Activated gamma-delta T cell treated with Interleukin-2 at 50 U/mL for 16 hours (primary cell): ENCODE results near the gene ZFP36.

Source experiments
- DNase-seq: peaks from one replicate; pipeline ENCODE4 v3.0.0-alpha.2; 2020

The ZFP36 gene

DNA sequence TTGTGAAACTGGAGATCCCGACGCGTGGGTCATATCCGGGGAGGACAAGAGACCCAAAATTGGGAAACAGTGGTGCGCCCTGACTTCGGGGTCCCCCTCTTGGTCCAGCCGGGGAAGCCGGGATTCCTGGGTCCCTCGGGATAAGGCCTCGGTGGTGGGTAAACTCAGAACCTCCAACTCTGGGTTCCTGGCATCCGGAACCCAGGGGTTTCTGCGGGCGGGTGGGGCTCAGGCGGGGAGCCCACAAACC, 688 bp downstream of the ZFP36 start:
- DNase-seq: no peak

GRCh38 chr19:39407660-39408391, 1.2 kb downstream of the ZFP36 start:
- peak; percentile 77 for DNase-seq

DNA sequence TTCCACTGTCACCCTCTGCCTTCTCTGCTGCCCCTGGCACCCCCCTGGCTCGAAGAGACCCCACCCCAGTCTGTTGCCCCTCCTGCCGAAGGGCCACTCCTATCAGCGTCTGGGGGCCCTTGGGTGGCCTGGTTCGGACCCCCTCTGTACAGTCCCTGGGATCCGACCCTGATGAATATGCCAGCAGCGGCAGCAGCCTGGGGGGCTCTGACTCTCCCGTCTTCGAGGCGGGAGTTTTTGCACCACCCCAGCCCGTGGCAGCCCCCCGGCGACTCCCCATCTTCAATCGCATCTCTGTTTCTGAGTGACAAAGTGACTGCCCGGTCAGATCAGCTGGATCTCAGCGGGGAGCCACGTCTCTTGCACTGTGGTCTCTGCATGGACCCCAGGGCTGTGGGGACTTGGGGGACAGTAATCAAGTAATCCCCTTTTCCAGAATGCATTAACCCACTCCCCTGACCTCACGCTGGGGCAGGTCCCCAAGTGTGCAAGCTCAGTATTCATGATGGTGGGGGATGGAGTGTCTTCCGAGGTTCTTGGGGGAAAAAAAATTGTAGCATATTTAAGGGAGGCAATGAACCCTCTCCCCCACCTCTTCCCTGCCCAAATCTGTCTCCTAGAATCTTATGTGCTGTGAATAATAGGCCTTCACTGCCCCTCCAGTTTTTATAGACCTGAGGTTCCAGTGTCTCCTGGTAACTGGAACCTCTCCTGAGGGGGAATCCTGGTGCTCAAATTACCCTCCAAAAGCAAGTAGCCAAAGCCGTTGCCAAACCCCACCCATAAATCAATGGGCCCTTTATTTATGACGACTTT, 2.0 kb downstream of the ZFP36 start:
- no peak for DNase-seq

DNA sequence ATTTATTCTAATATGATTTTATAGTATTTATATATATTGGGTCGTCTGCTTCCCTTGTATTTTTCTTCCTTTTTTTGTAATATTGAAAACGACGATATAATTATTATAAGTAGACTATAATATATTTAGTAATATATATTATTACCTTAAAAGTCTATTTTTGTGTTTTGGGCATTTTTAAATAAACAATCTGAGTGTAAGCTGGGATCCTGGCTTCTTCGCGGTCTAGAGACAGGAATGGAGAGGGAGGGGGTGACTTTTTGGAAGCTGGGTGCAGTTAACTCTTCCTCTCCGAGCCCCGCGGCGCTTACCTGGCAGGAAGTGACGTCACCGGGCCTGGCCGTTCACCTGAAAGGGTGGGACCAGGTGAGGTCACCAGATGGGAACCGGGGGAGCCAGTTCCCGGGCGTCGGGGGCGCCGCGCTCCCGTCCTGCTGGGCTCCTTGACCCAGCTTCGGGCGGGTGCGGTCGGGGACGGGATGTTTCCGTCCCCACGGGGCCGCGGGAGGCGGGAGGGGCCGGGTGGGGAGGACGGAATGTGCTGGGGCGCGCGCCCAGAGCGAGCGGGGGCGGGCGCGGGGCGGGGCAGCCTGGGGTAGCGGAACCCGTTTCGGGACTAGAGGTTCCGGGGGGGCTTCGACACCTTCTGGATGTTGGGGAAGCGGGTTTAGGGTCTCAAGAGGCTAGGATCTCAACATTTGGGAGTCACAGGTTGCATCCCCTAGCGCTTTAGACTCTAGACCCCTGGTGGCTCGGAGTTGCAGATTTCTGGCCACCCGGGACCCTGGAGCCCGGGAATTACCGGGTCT, 2.8 kb downstream of the ZFP36 start:
- DNase-seq: peak; percentile 77

GRCh38 chr19:39410017-39410830, 3.6 kb downstream of the ZFP36 start:
- DNase-seq: peak; percentile 63

- no peak for DNase-seq
These were observed 4.1 kb downstream of the ZFP36 start for GRCh38 chr19:39410831-39411080.

DNA sequence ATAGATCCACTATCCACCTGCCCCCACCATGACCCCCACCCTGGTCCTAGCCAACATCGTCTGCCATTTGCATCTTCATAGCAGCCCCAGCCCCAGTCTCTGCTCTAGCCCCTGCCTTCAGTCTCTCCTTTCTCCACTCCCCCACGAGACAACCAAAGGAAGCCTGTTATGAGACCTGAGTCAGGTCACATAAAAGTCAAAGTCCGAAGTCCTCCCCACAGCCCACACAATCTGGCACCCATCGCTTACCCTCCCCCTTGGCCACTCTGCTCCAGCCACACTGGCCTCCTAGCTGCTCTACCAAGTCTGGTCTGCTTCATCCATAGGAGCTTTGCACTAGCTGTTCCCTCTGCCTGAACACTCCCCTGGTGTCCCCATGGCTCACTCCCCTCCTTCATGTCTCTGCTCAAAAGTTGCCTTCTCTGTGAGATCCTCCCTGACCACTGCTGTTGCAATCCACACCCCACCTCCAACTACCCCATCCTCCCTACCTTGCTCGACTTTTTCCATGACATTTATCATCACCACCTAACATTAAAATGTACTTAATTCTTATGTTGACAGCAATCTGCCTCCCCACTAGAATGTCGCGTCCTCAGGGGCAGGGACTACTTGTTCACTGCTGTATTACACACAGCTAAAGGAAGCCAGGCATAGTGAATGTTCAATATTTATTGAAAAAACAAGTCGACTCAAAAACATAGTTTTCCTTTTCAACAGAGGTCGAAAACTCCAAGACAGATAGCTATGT, 4.6 kb downstream of the ZFP36 start:
- no peak for DNase-seq

GRCh38 chr19:39411832-39412099, 5.1 kb downstream of the ZFP36 start:
- peak; percentile 93 for DNase-seq

DNA sequence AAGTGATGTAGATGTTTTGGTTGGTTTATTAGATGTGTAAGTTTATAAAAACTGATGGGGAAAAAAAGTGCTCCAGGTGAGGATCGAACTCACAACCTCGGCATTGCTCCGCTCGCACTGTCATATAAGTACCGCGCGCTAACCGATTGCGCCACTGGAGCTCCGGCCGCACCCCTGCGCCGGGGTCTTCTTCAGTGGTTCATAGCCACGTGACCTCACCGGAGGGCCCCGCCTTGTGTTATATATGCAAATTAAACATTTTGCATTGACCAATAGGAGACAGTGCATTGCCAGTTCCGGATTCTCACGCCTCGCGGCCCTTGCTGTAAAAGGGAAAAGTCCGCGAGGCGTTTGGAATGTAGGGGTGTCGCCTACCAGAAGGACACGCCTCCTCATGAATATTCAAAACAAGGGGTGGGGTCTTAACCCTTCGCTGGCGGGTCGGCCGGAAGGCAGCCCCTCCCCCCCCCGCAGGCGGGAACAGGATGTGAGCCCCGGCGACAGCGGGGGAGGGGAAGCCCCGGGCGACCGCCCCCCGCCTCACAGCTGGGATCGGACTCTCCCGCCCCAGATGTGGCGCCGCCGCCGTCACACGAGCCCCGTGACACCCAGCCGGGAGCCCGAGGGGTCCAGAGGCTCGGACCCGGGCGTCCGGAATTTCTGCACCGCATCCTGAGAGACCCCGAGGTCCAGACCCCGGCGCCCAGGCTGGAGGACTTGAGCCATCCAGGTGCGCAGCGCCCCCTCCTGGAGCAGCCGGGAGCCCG, 5.6 kb downstream of the ZFP36 start, which contains the start of gene PLEKHG2:
Gene PLEKHG2, plus strand, starts transcription at position 570 of the 767 bp plus-strand sequence. CDS start 1,418 bp downstream, outside the sequence.
- DNase-seq: peak; percentile 97

DNA sequence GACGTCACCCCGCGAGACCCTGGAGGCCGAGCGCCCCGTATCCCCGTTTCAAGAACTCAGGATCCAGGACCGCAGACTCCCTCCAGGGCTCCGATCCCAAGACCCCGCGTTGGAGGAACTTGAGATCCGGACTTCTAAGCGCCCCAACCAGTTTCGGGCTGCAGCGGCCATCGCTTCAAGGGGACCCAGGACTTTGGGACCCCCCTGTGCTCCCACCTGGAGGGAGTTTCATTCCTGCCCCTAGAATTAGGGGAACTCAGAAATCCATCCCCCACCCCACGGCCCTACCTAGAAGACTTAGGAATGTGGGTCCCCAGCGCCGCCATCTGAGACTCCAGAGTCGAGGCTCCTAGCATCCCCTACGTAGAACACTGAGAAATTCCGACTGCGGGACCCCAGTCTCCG, 6.2 kb downstream of the ZFP36 start:
- DNase-seq: no peak

- DNase-seq: no peak
These were observed 6.7 kb downstream of the ZFP36 start for GRCh38 chr19:39413272-39413910.

DNA sequence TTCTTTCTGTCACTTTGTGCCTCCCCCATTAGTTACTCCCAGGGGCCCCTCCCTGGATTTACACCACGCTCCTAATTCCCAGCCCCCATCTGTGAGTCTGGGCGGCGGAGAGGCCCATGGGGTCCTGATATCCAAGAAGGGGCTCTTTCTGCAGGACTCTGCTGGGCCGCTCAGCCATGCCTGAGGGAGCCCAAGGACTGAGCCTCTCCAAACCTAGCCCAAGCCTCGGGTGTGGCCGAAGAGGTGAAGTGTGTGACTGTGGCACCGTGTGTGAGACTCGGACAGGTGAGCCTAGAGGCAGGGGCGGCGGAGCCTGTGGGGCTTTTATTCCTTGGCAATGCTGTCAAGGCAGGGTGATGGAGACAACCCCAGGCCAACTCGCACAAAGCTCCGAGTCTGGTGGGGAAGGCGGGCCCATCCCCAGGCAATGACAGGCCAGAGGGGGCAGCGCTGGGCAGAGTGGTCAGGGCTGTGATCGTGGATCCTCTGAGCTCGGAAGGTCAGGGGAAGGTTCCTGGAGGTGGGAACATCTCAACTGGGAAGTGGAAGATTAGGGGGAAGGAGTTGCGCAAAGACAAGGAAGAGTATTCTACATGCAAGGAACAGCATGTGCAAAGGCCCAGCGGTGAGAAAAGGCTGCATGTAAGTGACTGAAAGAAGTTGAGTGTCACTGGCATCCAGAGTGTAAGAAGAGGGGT, 7.4 kb downstream of the ZFP36 start:
- DNase-seq: no peak

- no peak for DNase-seq
These were observed 8.7 kb downstream of the ZFP36 start for GRCh38 chr19:39415111-39416046.

DNA sequence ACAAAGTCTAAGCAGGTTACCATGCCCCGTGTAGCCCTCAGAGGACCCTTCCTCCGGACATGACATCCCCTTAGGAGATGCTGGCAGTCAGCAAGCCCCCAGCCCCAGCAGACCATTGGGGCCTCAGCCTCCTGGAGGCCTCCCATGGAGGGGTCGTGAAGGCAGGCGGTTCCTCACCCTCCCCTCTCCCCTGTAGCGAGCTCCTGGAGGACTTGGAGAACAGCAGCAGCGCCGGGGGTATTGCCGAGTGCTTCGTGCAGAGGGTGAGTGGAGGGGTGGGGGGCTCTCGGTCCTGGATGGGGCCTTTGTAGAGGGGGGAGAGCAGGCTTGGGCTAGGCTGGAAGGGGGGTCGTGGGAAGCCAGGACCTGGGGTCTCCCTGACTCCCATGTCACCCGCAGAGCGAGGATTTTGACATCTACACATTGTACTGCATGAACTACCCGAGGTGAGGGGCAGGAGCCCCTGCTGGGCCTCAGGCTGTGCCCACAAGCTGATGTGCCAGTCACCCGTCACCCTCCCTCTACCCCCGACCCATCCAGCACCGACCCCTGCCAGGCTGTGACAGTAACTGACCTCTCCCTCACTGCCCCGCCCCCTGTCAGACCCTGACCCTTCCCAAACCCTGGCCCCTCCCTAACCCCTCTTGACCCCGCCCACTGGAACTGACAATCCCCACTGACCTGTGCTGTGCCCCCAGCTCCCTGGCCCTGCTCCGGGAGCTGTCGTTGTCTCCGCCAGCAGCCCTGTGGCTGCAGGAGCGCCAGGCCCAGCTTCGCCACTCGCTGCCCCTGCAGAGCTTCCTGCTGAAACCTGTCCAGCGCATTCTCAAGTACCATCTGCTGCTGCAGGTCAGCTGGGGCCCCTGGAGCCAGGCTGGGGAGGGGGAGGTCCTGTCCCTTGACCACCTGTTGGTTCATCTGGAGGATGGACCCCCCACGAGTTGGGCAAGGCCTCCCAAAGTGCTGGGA, 9.8 kb downstream of the ZFP36 start:
- DNase-seq: no peak

DNA sequence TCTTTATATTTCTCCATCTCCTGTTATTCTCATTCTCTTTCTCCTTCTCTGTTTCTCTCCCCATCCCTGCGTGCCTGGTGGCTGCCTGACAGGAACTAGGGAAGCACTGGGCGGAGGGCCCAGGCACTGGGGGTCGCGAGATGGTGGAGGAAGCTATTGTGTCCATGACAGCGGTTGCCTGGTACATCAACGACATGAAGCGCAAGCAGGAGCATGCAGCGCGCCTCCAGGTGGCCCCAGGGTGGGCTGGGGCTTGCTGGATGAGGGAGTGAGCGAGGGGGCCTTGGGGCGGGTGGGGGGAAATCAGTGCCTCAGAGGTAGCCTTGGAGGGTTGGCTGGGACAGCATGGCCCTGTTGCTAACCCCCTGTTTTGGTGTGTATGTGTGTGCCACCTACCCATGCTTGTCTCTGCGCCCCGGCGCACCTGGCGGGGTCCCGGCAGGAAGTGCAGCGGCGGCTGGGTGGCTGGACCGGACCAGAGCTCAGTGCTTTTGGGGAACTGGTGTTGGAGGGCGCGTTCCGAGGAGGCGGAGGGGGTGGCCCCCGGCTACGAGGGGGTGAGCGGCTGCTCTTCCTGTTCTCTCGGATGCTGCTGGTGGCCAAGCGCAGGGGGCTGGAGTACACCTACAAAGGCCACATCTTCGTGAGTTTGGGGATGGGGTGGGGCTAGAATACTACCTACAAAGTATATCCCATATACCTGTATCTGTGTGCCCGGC, 11.0 kb downstream of the ZFP36 start:
- no peak for DNase-seq

DNA sequence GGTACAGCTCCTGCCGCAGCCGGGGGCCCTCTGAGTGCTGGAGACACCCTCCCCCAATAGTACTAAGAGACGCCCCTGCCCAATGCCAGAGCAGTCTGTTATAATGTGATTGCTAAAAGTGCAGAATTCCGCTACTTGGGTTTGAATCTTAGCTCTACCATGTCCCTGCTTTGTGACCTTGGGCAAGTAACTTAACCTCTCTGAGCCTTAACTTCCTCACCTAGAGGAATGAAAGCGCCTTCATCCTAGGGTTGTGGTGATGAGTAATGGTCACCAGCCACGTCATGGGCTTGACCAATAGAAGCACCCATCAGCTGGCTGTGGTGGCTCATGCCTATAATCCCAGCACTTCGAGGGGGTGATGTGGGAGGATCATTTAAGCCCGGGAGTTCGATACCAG, 12.4 kb downstream of the ZFP36 start:
- no peak for DNase-seq

GRCh38 chr19:39420769-39421168, 14.1 kb downstream of the ZFP36 start:
- no peak for DNase-seq

- no peak for DNase-seq
These were observed 15.4 kb downstream of the ZFP36 start for GRCh38 chr19:39422020-39422419.
